Measurements from ENCODE around the gene SPSB4.
A peak's percentile ranks its signal among the peaks of the same experiment; 100 is the strongest.
"Not testable (repeated sequence)": the region's sequence is repeated elsewhere in the genome, so short reads cannot be mapped to it uniquely, and the experiment has no call there.

The SPSB4 gene

DNA sequence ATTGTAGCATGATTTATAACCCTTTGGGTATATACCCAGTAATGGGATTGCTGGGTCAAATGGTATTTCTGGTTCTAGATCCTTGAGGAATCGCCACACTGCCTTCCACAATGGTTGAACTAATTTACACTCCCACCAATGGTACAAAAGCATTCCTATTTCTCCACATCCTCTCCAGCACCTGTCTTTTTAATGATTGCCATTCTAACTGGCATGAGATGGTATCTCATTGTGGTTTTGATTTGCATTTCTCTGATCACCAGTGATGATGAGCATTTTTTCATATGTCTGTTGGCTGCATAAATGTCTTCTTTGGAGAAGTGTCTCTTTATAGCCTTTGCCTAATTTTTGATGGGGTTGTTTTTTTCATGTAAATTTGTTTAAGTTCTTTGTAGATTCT is 66.8 kb downstream of the SPSB4 start:
- not testable (repeated sequence) for DNase-seq

DNA sequence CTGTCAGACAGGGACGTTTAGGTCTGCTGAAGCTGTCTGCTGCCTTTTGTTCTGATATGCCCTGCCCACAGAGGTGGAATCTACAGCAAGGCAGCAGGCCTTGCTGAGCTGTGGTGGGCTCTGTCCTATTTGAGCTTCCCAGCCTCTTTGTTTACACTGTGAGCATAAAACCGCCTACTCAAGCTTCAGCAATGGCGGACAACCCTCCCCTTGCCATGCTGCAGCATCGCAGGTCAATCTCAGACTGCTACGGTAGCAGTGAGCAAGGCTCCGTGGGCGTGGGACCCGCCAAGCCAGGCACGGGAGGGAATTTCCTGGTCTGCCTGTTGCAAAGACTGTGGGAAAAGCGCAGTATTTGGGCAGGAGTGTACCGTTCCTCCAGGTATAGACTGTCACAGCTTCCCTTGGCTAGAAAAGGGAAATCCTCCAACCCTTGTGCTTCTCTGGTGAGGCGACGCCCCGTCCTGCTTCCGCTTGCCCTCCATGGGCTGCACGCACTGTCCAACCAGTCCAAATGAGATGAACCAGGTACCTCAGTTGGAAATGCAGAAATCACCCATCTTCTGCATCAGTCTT is 71.4 kb downstream of the SPSB4 start:
- peak; percentile 66 for DNase-seq

DNA sequence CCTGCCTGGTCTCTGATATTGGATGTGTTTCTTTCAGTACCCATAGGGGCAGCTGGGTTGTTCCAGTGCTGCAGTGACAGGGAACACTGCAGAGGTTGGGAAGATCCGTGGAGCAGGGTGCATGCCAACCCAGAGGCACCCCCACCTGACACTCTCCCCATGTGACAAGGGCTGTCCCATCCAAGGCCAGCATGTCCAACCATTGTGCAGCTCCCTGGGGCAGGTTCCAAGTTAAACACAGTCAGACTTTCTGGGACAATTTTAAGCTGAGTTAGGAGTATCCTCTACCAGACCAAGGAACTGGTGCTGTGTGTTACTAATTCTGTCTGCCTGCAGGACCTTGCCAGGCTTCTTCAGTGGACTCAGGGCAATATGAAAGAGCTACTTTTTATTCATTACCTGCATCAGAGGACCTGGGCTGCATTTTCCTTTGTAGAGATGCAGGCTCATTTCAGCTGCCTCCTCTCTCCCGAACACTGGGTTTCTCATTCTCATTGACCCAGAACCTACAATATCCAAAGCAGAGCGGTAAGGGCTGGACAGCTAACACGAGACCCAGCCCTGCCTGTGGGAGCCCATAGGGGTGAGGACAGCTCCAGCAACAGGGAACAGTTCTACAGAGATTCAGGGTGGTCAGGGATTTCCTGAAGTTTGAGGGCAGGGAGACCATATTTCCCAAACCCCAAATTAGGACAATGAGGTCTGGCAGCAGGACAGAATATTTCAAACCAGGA is 72.7 kb downstream of the SPSB4 start:
- no peak for DNase-seq

DNA sequence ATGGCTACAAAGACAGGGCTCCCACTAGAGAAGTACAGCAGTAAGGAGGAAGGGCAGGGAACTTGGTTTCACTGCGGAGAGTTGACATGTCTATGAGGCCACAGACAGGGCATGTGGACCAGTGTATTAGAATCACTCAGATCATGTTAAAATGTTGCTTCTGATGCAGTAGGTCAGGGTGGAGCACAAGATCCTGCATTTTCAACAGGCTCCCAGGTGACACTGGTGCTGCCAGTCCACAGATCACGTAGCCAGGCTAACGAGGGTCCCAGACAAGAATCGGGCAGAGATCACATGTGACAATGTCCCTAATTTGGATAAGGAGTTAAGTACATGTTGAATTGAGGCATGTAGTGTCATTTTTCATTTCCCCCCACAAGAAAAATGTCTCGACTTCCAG is 73.6 kb downstream of the SPSB4 start:
- no peak for DNase-seq

DNA sequence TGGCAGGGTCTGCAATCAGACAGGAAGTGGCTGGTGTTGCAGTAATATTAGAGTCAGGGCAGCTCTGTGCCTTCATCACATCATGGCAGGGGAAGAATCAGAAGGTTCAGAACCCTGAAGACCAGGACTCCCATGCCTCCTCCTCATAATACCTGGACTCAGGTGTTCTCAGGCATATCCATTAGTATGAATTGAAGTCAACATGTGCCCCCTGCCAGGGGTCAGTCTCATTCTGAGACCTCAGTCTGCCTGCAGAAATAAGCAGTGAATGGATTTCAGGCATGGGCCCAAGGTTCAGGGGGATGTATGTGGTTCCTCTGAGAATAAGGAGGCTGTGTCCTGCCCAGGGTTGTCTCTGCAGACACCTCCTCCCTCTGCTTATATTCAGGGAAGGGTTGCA is 74.2 kb downstream of the SPSB4 start:
- DNase-seq = no peak

DNA sequence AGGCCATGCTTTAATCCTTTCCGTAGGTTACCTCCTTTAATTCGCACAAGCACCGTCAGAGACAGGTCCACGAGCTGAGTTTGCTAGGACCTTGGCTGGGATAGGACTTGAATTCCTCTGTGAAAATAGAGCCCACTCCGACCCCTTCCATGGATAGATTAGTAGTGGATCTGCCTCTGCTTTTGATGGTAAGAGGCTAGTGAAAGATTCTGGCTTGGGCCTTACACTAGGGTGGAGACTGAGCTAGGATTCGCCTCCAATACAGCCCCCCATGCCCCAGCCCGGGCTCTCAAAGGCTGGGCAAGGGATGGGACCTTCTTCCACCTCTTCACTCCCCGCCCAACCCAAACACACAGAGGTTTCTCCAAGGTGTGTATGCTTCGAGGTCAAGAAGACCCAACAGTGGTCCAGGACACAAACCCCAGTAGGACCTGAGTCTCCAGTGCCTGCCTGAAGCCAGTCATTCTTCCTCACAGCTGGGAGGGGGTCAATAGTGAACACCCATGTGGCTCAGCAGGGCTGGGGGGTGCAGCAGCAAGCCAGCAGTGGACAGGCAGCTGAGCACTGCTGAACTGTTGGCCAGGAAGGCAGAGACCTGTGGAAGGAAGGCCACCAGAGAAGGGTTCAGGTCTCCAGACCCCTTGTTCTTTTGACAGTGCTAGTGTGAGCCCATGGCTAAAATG is 75.7 kb downstream of the SPSB4 start:
- no peak for DNase-seq

DNA sequence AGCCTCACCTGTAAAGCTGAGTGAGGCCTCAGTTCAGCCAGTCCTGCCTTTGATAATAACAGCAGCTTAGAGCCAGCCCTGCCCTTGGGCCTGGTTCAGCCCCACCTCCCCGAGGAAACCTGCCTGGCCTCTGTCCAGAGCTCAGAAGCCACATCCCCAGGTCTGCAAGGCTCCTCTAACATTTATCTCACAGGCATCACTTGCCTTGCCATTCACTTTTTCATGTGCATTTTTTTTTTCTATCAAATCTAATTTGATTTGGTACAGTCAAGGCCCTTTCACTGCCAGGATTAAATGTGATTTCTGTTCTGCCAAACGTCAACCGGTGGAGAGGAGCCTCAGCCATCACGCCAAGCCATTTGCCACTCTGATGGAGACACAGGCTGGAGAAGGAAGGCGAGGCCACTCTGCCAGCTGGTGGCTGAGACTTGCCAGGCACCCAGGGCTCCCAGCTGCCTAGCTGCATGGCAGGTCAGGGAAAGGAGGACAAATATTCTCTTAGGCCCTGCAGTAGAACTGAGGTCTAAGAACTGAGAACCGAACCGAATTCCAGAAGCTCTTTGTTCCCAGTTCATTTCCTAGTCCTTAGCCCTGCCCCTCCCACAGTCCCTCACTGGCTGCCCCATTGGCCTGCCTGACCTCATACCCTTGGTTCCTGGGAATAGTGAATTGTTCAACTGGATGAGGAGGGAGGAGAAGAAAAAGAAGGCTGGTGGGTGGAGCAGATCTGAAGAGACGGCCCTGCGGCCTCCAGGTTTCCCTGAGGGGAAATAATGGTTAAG is 76.4 kb downstream of the SPSB4 start:
- DNase-seq = no peak

DNA sequence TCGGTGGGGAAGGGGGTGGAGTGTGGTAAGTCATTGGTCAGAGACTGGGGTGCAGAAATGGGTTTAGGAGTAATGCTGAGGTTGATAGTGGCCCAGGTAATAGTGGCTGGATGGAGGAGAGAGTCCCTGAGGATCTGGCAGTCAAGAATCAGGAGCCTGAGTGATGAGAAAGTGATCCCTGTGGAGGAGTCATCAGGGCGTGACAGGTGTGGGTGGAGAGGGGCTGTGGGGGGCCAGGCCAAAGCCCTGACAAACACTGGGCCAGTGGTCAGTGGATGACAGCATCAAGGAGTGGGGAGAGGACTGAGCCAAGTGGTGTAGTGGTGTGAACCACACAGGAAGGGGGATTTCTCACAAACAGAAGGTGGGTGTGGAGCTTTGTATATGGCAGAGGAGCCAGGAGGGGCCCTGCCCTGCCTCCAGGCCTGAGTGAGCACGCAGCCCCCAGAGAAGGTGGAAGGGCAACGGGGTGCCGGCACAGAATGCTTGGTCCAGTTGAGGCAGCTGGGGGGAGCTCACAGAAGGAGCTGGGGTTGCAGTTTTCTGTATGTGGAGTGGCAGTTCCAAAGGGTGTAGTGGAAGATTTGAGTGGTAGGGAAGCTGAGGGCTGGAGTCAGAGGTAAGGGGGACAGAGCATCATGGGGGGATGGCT is 77.1 kb downstream of the SPSB4 start:
- DNase-seq = no peak

DNA sequence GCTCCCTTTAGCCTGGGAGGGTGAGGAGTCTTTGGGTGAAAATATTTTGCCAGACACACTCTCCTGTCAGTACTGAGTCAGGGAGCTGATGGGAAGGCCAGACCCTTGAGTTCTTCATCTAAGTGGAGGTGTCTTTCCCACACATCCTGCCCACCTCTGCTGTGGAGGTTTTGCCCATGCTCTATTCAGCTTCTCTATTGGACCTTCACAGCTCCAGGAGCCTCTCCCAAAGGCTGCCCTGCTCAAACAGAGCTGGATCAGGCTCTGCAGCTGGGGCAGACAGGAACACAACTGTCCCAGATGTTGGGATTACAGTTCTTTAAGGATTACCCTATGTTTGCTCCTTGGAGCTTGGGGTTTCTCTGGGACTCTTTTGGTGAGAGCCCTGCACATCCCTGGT is 77.9 kb downstream of the SPSB4 start:
- DNase-seq = no peak

DNA sequence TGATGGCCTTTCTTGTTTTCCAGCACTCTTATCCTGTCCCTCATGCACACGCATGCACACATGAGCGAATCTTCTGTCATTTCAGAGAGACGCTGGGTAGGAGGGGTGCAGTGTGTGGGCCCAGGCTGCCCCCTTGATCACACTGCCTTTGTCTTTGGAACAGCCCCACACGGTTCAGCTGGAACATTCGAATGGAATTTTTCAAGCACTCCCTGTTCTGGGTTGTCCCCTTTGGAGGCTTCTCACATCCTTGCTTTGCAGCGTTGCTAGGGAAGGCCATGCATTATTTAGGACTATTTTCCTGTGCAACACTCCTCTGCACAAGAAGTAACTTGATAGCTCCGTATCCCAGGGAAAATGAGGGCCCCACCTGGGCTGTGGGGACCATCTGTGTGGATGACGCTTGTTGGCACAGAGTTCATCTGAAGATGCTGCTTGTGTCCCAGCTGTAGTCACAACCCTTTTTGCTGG is 78.4 kb downstream of the SPSB4 start:
- peak; percentile 67 for DNase-seq

DNA sequence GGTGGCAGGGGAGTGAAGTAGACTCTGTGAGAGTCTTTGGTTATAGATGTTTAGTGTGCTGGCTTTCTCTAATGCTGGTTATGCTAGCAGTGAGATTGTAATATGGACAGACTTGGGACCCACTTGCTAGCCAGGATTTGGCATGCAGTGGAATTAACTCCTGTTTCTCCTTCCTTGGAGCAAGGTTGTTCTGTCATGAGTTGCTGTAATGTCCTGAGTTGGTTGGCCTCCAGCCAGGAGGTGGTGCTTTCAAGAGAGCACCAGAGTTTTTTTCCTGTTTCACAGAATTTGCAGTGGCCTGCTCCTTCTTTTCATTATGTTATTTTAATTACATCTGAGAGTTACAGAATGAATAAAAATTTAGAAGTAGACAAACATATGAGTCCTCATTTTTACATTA is 92.4 kb downstream of the SPSB4 start:
- DNase-seq = no peak

DNA sequence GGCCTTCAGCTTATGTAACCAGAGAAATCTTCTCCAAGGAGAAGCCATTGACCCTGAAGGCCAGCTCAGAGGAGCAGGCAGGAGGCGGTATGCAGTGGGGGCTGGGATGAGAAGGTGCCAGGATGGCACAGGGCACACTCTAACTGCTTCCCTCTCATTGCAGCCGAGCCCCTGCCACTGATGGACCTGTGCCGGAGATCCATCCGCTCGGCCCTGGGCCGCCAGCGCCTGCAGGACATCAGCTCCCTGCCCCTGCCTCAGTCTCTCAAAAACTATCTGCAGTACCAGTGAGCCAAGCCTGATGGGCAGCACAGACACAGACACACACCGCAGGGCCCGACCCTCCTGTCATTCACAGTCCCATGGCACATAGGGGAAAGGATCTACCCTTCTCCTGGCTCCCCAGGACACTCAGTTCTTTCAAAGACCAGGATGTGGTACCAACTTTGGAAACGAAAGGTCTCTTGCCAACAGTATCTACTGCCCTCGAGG is 95.9 kb downstream of the SPSB4 start:
- no peak for DNase-seq

DNA sequence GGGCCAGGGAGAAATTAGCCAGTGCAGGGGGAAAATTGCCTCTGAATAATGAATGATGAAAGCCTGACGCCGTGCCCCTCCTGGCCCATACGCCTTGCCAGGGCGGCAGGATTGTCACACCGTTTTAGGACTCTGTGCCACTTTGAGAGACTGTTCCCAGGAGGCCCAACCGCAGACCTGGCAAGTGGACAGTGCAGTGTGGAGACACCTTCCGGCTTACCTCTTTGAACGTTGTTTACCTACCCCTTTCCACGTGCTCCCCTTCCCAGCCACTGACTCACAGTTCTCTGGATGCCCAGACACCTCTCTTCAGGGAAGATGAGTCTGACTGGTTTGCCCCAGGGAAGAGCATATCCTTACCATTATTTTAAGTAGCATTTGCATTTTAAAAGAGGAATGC is 96.5 kb downstream of the SPSB4 start:
- peak; percentile 16 for DNase-seq

DNA sequence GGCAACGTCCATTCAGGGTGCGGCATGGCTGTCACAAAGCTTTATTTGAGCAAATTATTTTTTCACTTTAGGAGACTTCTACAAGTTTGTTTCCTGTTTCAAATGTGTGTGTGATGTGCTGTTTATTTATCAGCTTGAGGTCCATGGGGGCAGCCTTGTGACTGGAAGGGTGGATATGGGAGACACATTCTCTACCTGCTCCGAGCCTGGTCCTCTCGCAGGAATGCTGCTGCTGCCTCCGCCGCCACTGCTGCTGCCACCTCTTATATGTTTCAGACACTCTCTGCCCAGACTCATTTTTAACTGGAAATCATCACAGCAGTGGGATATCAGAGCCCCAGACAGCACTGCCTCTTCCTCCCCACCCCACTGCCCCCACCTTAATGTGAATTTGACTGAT is 97.0 kb downstream of the SPSB4 start:
- no peak for DNase-seq

DNA sequence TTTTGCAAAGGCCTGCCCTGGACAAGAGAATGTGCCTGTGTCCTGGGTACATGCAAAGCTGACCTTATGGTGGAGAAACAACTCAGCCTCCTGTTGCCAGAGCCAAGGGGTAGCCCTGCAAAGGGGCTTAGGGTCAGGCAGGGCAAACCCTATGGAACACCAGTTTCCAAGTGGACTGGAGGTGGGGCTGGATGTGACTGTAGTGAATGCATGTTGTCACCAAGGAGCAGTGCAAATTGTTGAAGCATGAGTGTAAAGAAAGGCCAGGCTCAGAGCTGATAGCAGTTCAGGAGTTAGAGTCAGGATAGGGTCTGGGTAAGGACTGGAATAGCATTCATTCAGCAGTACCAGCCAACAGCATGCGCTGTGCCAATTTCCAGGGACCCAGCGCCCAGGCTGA is 97.6 kb downstream of the SPSB4 start:
- no peak for DNase-seq

DNA sequence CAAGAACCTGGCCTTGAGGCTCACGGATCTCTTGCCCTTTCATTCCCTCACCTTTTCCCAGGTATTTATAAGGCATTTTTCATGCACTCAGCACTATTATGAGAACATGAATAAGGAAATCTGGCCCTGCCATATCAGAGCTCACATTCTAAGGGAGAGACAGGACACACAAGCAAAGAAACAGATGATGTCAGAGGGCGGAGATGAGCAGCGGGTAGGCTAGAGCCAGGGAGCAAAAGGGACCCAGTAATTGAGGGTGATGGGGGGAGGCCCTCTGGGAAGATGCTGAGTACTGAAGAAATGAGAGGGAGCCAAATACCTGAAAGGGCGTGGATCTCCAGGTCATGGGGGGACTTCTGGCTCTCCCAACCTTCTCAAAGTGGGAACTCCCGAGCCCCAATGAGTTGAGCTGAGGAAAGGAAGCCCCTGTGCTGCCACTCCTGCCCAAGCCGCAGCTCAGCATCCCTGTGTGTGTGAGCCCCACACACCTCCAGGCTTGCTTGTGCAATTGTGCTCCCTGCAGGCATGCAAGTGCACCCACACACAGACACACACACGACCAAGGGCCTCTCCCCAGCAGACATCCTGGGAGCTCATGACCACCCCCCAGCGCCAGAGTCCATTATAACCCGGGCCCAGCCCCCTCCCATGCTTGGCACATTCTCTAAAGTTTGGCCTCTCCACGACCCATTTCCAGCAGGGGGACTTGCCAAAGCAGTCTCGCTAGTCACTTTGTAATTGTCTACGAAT is 99.1 kb downstream of the SPSB4 start:
- no peak for DNase-seq

DNA sequence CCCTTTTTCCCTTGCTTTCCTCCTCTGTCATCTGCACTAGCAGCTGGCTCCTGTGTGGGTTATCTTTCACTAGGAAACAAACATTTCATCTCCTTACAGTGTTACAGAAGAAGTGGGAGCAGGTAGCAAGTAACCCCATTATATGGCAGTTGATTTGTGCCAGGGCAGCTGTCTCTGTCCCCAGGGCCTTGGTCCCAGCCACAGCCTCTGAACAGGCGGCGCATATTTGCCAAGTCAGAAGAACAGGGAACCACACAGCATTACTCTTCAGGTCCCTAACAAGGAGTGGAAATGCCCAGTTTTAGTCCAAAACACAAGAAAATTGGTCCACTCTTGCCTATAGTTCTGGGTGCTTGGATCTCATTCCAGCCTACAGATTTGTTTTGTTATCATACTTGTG is 99.8 kb downstream of the SPSB4 start:
- DNase-seq = no peak

DNA sequence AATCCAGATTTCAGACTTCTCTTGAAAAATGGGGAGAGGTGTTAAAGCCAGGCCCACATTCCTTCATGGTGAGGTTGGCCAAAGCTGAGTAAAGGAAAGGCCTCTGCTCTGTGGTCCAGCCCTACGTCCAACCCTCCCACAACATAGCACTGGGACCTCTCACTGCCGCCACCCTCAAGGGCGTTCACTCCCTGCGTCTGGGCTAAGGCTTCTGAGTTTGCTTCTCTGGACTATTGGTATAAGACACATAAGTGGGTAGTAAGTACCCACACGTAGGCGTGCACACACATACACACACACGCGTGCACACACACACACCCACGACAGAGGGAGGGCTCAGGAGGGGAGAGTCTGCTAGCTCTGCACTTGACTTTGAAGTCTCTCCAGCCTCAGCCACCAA is 100.3 kb downstream of the SPSB4 start:
- DNase-seq = peak; percentile 18

DNA sequence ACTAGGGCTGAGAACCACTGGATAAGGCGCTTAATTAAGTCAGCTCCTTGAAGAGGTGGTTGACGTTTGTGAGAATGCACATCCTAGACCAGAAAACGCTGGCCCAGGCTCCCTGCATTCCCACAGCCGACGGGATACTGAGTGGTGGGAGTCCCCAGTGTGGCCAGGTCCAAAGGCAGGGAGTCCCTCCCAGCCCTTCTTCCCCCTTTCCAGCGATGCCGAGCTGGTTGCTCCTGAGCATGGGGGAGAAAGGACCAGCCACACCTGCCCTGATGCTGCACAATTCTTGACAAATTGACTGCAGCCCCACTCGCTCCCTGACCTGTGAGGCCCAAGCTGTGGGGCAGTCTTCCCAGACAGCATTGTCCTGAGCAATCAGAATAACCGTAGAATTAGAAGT is 101.0 kb downstream of the SPSB4 start:
- DNase-seq = peak; percentile 17

DNA sequence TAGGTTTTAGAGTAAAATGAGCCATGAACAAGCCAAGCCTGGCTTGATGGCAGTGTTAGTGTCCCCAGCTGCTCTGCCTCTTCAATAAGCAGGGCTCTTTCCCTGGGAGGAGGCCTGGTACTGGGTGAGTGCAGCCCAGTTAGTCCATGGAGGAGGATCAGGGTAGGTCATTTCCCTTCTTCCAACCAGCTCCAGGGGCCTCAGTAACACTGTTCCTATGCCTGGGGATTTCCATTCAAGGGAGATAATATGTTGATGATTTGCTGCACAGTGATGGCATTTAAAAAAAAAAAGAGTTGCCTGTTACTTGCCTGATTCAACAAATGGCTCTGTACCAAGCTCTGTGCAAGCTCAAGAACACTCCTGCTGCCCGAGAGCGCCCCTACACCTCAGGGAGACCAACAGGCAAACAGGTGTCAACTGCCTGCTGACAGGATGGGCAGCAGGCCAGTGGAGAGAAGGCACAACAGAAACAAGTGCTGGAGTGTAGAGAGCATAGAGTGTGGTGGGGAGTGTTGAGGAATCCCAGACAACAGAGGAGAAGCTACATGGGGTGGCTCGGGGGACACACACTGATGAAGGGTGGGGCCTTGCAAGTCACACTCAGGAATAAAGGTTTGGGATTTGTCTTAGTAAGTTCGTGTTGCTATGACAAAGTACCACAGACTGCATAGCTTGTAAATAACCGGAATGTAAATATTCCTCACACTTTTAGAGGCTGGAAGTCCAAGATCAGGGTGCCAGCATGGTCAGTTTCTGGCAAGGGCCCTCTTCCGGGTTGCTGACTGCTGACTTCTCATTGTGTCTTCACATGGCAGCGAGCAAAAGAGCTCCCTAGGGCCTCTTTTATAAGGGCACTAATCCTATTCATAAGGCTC is 101.9 kb downstream of the SPSB4 start:
- DNase-seq = no peak

DNA sequence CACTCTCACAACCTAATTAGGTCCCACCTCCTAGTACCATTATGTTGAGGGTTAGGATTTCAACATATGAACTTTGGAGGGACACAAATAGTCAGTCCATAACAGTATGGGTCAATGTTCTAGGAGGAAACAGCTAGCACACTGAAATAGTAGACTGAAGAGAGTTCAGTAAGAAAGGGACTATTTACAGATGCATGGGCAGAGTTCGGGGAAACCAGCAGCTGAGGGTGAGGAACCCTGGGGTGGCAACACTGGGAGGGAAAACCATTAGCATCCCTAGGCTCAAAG is 102.5 kb downstream of the SPSB4 start:
- DNase-seq = no peak
